Suprapubic skin (tissue), 3 donors: Measurements from ENCODE around the gene LRRC1.

ENCODE experiments used
- POLR2A ChIP-seq, 2 donors: fragments of 450-650 bp; IDR thresholded peaks; one replicate each; pipeline ENCODE4 v1.6.1; 2017; ENCODE audit warnings: antibody characterized with exemption in 2 of 2, mild to moderate bottlenecking in 2 of 2, moderate library complexity in 2 of 2
- TF ChIP-seq, protein P1 (sequence below), 2 donors: fragments of 200-600 bp in 1 of 2; fragments of 450-650 bp in 1 of 2; sonication (generic) in 1 of 2; IDR thresholded peaks; one replicate each; pipeline ENCODE4 v1.5.1; 2016 to 2019; ENCODE audit warnings: antibody characterized with exemption in 2 of 2, mild to moderate bottlenecking in 1 of 2, moderate library complexity in 1 of 2

GRCh38 chr6:53916804-53917463, 122.1 kb downstream of the LRRC1 start:
- TF ChIP-seq, protein P1, sequence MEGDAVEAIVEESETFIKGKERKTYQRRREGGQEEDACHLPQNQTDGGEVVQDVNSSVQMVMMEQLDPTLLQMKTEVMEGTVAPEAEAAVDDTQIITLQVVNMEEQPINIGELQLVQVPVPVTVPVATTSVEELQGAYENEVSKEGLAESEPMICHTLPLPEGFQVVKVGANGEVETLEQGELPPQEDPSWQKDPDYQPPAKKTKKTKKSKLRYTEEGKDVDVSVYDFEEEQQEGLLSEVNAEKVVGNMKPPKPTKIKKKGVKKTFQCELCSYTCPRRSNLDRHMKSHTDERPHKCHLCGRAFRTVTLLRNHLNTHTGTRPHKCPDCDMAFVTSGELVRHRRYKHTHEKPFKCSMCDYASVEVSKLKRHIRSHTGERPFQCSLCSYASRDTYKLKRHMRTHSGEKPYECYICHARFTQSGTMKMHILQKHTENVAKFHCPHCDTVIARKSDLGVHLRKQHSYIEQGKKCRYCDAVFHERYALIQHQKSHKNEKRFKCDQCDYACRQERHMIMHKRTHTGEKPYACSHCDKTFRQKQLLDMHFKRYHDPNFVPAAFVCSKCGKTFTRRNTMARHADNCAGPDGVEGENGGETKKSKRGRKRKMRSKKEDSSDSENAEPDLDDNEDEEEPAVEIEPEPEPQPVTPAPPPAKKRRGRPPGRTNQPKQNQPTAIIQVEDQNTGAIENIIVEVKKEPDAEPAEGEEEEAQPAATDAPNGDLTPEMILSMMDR (IDR thresholded peaks at IDR 0.05), result no peak
- no peak for TF ChIP-seq POLR2A (IDR thresholded peaks at IDR 0.05)
